HepG2 (cell line): ENCODE results near the gene CRLF2. TPM values are rescaled to one million over a fixed set of nuclear protein-coding genes. Genes with fewer than 3 reads are reported as not detected.

ENCODE experiments used
- ATAC-seq: fragments of 200-7000 bp; cut with Tn5 transposase; 3 replicates; pipeline ENCODE4 v1.9.1; 2020; ENCODE audit warnings: mild to moderate bottlenecking, moderate library complexity
- BruUV-seq: library from RNA; stranded (reverse); fragments of 400-500 nt; replicated peaks from 2 replicates; lab custom pipeline; 2021; lab: Mats Ljungman, UMichigan
- CTCF ChIA-PET: fragments of 300-600 bp; formaldehyde crosslinking; extraction: SDS; loops from one replicate; lab custom pipeline; 2021; ENCODE audit warnings: low total read pairs, inconsistent platforms, low intra/inter-chr PET ratio; lab: Yijun Ruan, JAX
- POLR2A ChIA-PET: fragments of 350-600 bp; sonication (Branson Sonifier 250); formaldehyde crosslinking; loops from one replicate; lab custom pipeline; 2020; ENCODE audit warnings: antibody characterized with exemption, inconsistent platforms; lab: Yijun Ruan, JAX
- DNase-seq: peaks from one replicate; pipeline ENCODE4 v3.0.0-alpha.2; 2015; ENCODE audit warnings: low spot score
- FAIRE-seq: peaks from 3 replicates; lab custom pipeline; 2011; peaks lifted over from hg19 to GRCh38; lab: Jason Lieb, UNC
- H2AFZ ChIP-seq: one replicate; pipeline ENCODE4 v1.6.1; 2011; ENCODE audit warnings: low read length, inconsistent platforms
- H3K27ac ChIP-seq: fragments of 300-600 bp; 3 replicates; pipeline ENCODE4 v1.8.0; 2011; ENCODE audit warnings: mixed run types, mild to moderate bottlenecking, mixed read lengths, low read length, inconsistent platforms; ENCODE audit not compliant: insufficient read depth; ENCODE audit errors: extremely low read length
- H3K27me3 ChIP-seq, 2 experiments: fragments of 200-600 bp in 1 of 2; 2 replicates in 1 of 2; 3 replicates in 1 of 2; pipeline versions ENCODE4 v1.6.0 to v1.8.0; 2011; ENCODE audit warnings: low read length in 2 of 2, mild to moderate bottlenecking in 2 of 2, moderate library complexity in 2 of 2, inconsistent platforms in 1 of 2; ENCODE audit not compliant: insufficient read depth in 2 of 2, control insufficient read depth in 1 of 2
- H3K36me3 ChIP-seq, 2 experiments: fragments of 200-600 bp in 1 of 2; replicated peaks in 1 of 2; 2 replicates in 1 of 2; 3 replicates in 1 of 2; pipeline versions ENCODE4 v1.5.1 to v1.8.0; 2011; ENCODE audit warnings: low read length in 2 of 2, inconsistent platforms in 1 of 2; ENCODE audit not compliant: insufficient read depth in 2 of 2, control insufficient read depth in 1 of 2
- H3K4me1 ChIP-seq: 2 replicates; pipeline ENCODE4 v1.5.1; 2012; ENCODE audit warnings: low read length, inconsistent platforms; ENCODE audit not compliant: insufficient read depth
- H3K4me2 ChIP-seq: 2 replicates; pipeline ENCODE4 v1.6.0; 2011; ENCODE audit warnings: low read depth, low read length, inconsistent platforms
- H3K4me3 ChIP-seq, 3 experiments: fragments of 200-600 bp in 1 of 3; sonication (generic), shearing (Covaris generic) in 1 of 3; replicated peaks in 1 of 3; 2 replicates each; pipeline ENCODE4 v1.5.1; 2011 to 2016; ENCODE audit warnings: low read length in 3 of 3, inconsistent platforms in 2 of 3, low read depth in 2 of 3, mild to moderate bottlenecking in 2 of 3, control low read depth in 1 of 3, mixed read lengths in 1 of 3; ENCODE audit not compliant: insufficient read depth in 1 of 3
- H3K79me2 ChIP-seq: one replicate; pipeline ENCODE4 v1.6.1; 2011; ENCODE audit warnings: low read length, inconsistent platforms; ENCODE audit not compliant: insufficient read depth
- H3K9ac ChIP-seq: 2 replicates; pipeline ENCODE4 v1.6.0; 2011; ENCODE audit warnings: mild to moderate bottlenecking, low read depth, low read length, inconsistent platforms; ENCODE audit not compliant: insufficient read depth
- H3K9me3 ChIP-seq: 2 replicates; pipeline ENCODE4 v1.5.1; 2012; ENCODE audit warnings: mild to moderate bottlenecking, low read length
- H4K20me1 ChIP-seq: 2 replicates; pipeline ENCODE4 v1.6.0; 2011; ENCODE audit warnings: inconsistent platforms, mild to moderate bottlenecking, low read length, moderate library complexity; ENCODE audit not compliant: insufficient read depth
- AKAP8 ChIP-seq: sonication (generic); formaldehyde crosslinking; IDR thresholded peaks from 2 replicates; pipeline ENCODE4 v1.5.1; 2020; ENCODE audit warnings: mild to moderate bottlenecking, missing genetic modification reagents
- CC2D1A ChIP-seq: sonication (generic); formaldehyde crosslinking; IDR thresholded peaks from 2 replicates; pipeline ENCODE4 v1.8.1; 2023; ENCODE audit warnings: mild to moderate bottlenecking, missing genetic modification reagents
- GATAD2A ChIP-seq: IDR thresholded peaks from 2 replicates; pipeline ENCODE4 v1.6.1; 2016
- HMGA1 ChIP-seq: sonication (generic); formaldehyde crosslinking; conservative IDR thresholded peaks from 2 replicates; pipeline ENCODE4 v1.4.0; 2020; ENCODE audit warnings: missing genetic modification reagents
- KDM5B ChIP-seq: sonication (generic); formaldehyde crosslinking; IDR thresholded peaks from 2 replicates; pipeline ENCODE4 v1.4.0; 2020; ENCODE audit warnings: missing genetic modification reagents, mild to moderate bottlenecking, borderline replicate concordance
- MEF2D ChIP-seq: sonication (generic); formaldehyde crosslinking; IDR thresholded peaks from 2 replicates; pipeline ENCODE4 v1.5.1; 2020; ENCODE audit warnings: mild to moderate bottlenecking, missing genetic modification reagents
- NFATC3 ChIP-seq: sonication (generic); formaldehyde crosslinking; IDR thresholded peaks from 2 replicates; pipeline ENCODE4 v1.5.1; 2020; ENCODE audit warnings: mild to moderate bottlenecking, missing genetic modification reagents
- SRF ChIP-seq: IDR thresholded peaks from 2 replicates; pipeline ENCODE4 v1.6.1; 2011; ENCODE audit warnings: mild to moderate bottlenecking, low read depth, low read length, moderate library complexity
- TP53 ChIP-seq: sonication (generic); formaldehyde crosslinking; conservative IDR thresholded peaks from 2 replicates; pipeline ENCODE4 v1.4.0; 2020; ENCODE audit warnings: missing genetic modification reagents
- ZNF136 ChIP-seq: sonication (generic); formaldehyde crosslinking; IDR thresholded peaks from 2 replicates; pipeline ENCODE4 v1.8.1; 2022; ENCODE audit warnings: low read depth, mild to moderate bottlenecking, moderate library complexity, missing genetic modification reagents
- ZNF468 ChIP-seq: sonication (generic); formaldehyde crosslinking; IDR thresholded peaks from 2 replicates; pipeline ENCODE4 v1.8.0; 2022; ENCODE audit warnings: mild to moderate bottlenecking, moderate library complexity, missing genetic modification reagents
- ZNF775 ChIP-seq: sonication (generic); formaldehyde crosslinking; IDR thresholded peaks from 2 replicates; pipeline ENCODE4 v1.4.0; 2020; ENCODE audit warnings: missing genetic modification reagents, mild to moderate bottlenecking, moderate library complexity, borderline replicate concordance
- WGBS: methylation state at CpG from one replicate; pipeline ENCODE4 v1.1.6; 2017; ENCODE audit warnings: low lambda C conversion rate; 5-methylcytosine and 5-hydroxymethylcytosine counted together
- in situ Hi-C: cut with HindIII; loops from 2 replicates; pipeline ENCODE4 v1.10.0; 2017; ENCODE audit warnings: low pct_unique_long_range_greater_than_20kb; ENCODE audit not compliant: extremely low pct_ligation_motif_present
- intact Hi-C: fragments of 100-400 bp; cut with micrococcal nuclease; formaldehyde crosslinking; loops from one replicate; pipeline ENCODE4 v1.10.0; 2022; ENCODE audit not compliant: unreplicated experiment
- polyA plus RNA-seq, 8 experiments: library from polyadenylated mRNA; depleted of rRNA in 3 of 8; stranded (reverse) in 7 of 8; unstranded in 1 of 8; fragments of >200 nt; fragmentation: Illumina TruSeq in 4 of 8; extraction: Trizol in 4 of 8; gene quantifications; 2 replicates each; pipeline versions ENCODE4 v1.2.1 to v1.2.3, GENCODE V29; 2011 to 2016; ENCODE audit warnings: low read depth in 4 of 8, missing spikeins in 1 of 8, mixed read lengths in 1 of 8; ENCODE audit not compliant: insufficient read depth in 1 of 8
- total RNA-seq, 5 experiments: library from RNA; depleted of rRNA; stranded (reverse); fragments of >200 nt; fragmentation: Illumina TruSeq; extraction: Trizol; gene quantifications; 2 replicates each; pipeline ENCODE4 v1.2.3, GENCODE V29; 2016; ENCODE audit warnings: low read depth in 1 of 5
- TF ChIP-seq, protein P1 (sequence below): IDR thresholded peaks from 2 replicates; pipeline ENCODE4 v1.6.1; 2016; ENCODE audit warnings: mild to moderate bottlenecking, missing biosample characterization, missing genetic modification reagents
- TF ChIP-seq, protein P2 (sequence below): fragments of 450-650 bp; IDR thresholded peaks from 2 replicates; pipeline ENCODE4 v1.6.1; 2016
- TF ChIP-seq, protein P3 (sequence below): sonication (generic); formaldehyde crosslinking; IDR thresholded peaks from 2 replicates; pipeline ENCODE4 v1.4.0; 2020; ENCODE audit warnings: missing genetic modification reagents, mild to moderate bottlenecking, borderline replicate concordance

CRLF2 gene
- total and polyA plus RNA-seq, 2 of the 13 experiments (the other 11 are each of a cell fraction or from before 2014, with no cell fraction given): not detected

DNA sequence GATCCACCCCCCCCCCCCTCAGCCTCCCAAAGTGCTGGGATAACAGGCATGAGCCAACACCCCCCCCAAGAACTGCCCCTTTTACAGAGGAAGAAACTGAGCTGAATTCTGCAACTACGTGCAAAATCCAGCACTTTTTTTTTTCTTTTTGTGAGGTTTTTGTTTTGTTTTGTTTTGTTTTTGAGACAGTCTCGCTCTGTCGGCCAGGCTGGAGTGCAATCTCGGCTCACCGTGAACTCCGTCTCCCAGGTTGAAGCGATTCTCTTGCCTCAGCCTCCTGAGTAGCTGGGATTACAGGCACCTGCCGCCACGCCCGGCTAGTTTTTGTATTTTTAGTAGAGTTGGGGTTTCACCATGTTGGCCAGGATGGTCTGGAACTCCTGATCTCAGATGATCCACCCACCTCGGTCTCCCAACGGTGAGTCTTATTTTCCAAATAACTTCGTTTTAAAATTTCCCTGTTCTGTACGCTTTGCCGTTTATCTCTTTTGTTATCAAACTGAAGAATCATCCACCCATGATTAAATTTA is 4.9 kb downstream of the CRLF2 start:
- Histone ChIP-seq H3K9ac (no peak overlapping the region), H3K4me2 (no peak overlapping the region), H4K20me1 (no peaks in the 10 kb centered on the region), H3K27me3 (no peaks in the 10 kb centered on the region), H3K4me1 (no peaks in the 10 kb centered on the region), H2AFZ (no peak overlapping the region), H3K4me3 (no peak overlapping the region), H3K79me2 (no peaks in the 10 kb centered on the region), H3K27ac (no peak overlapping the region), H3K9me3 (no peaks in the 10 kb centered on the region), H3K36me3 (no peaks in the 10 kb centered on the region)
- no TSS peak for BruUV-seq
- no peak for FAIRE-seq
- in situ Hi-C loops (no loop called here), intact Hi-C loops (no loop called here)
- TF ChIP-seq MEF2D (CRISPR knock-in tag): no peak
- no peak for TF ChIP-seq KDM5B (CRISPR knock-in tag)
- TF ChIP-seq GATAD2A (CRISPR knock-in tag): no peak
- TF ChIP-seq, protein P1, sequence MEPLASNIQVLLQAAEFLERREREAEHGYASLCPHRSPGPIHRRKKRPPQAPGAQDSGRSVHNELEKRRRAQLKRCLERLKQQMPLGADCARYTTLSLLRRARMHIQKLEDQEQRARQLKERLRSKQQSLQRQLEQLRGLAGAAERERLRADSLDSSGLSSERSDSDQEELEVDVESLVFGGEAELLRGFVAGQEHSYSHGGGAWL: no peak
- no peak for TF ChIP-seq ZNF136 (CRISPR knock-in tag)
- TF ChIP-seq, protein P2, sequence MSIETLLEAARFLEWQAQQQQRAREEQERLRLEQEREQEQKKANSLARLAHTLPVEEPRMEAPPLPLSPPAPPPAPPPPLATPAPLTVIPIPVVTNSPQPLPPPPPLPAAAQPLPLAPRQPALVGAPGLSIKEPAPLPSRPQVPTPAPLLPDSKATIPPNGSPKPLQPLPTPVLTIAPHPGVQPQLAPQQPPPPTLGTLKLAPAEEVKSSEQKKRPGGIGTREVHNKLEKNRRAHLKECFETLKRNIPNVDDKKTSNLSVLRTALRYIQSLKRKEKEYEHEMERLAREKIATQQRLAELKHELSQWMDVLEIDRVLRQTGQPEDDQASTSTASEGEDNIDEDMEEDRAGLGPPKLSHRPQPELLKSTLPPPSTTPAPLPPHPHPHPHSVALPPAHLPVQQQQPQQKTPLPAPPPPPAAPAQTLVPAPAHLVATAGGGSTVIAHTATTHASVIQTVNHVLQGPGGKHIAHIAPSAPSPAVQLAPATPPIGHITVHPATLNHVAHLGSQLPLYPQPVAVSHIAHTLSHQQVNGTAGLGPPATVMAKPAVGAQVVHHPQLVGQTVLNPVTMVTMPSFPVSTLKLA: no peak
- no peak for TF ChIP-seq AKAP8 (CRISPR knock-in tag)
- no peak for TF ChIP-seq HMGA1 (CRISPR knock-in tag)
- no peak for TF ChIP-seq NFATC3 (CRISPR knock-in tag)
- TF ChIP-seq, protein P3, sequence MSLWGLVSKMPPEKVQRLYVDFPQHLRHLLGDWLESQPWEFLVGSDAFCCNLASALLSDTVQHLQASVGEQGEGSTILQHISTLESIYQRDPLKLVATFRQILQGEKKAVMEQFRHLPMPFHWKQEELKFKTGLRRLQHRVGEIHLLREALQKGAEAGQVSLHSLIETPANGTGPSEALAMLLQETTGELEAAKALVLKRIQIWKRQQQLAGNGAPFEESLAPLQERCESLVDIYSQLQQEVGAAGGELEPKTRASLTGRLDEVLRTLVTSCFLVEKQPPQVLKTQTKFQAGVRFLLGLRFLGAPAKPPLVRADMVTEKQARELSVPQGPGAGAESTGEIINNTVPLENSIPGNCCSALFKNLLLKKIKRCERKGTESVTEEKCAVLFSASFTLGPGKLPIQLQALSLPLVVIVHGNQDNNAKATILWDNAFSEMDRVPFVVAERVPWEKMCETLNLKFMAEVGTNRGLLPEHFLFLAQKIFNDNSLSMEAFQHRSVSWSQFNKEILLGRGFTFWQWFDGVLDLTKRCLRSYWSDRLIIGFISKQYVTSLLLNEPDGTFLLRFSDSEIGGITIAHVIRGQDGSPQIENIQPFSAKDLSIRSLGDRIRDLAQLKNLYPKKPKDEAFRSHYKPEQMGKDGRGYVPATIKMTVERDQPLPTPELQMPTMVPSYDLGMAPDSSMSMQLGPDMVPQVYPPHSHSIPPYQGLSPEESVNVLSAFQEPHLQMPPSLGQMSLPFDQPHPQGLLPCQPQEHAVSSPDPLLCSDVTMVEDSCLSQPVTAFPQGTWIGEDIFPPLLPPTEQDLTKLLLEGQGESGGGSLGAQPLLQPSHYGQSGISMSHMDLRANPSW (CRISPR knock-in tag): no peak
- no peak for TF ChIP-seq CC2D1A (CRISPR knock-in tag)
- TF ChIP-seq SRF: no peak
- TF ChIP-seq ZNF775 (CRISPR knock-in tag): no peak
- TF ChIP-seq TP53 (CRISPR knock-in tag): no peak
- TF ChIP-seq ZNF468: no peak
- CTCF ChIA-PET: no interaction called here
- POLR2A ChIA-PET: no interaction called here
- WGBS: 29% methylated on average over 15 of the region's 15 CpGs
- DNase-seq: no peak
- ATAC-seq: no peak
